Hippocampal formation (tissue), 2 donors: ENCODE data around the gene GP1BA.
A peak's percentile ranks its signal among the peaks of the same experiment; 100 is the strongest.

Experiments used
- DNase-seq, 2 donors: peaks; one replicate each; lab custom pipeline; 2025; lab: John Stamatoyannopoulos, UW

Gene GP1BA

DNA sequence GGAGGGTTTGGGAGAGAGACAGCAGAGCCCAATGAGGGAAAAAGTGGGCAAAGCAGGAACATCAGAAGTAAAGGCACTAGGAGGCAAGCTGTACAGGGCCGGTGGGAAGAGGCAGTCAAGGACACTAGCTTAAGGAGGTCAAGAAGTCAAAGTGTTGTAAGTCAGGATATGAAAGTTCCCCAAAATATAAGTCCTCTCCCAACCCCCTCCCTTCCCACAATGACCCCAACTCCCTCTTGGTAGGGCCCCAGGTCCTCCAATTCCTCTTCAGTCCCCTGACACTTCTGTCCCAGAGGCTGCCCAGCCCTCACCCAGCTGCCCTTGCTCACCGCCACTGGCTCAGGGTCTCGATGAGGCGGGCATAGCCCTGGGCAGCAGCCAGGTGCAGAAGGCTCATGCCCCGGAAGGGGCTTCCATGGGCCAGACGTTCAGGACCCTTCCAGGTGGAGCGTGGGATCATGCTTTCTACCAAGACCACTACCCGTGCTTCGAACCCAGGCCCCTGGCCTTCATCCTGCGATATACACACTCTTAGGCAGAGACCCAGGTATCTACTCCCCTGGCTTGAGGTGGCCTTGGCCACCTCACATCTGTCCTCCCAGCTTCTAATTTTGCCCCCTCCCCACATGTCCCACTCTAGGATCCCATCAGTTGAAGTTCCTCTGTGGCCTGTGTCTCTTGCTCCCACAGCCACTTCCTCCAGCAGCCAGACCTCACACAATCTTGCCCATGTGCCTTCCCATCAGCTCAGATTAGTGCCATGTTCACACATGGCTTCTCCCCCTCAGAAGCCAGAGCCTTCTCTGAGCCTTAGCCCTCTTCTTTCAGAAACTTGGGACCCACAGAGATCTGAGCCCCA is 41.4 kb downstream of the GP1BA start:
- no peak for DNase-seq

DNA sequence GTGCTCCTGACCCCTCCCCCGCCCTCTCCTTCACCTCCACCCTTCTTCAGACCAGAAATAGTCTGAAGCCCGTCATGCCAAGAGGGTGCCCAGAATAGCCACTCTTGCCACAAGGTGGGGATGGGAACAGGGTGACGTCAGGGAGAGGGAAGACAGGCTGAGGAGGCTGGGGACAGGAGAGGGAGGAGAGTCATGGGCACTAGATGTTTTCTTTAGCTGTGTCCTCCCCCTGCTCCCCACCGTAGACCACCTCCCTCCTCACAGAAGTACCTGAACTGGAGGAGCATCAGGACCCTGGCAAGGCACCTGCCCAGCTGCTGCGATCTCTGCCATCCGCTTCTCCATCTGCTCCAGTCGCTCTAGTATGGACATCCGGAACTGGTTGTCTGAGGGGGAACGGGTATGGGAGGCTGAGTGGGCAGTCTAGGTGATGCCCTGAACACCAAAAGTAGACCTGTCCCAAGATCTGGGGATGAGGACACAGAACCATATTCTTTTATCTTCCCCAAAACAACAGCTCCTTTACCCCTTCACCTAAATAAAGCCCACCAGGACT is 42.1 kb downstream of the GP1BA start:
- DNase-seq = no peak

DNA sequence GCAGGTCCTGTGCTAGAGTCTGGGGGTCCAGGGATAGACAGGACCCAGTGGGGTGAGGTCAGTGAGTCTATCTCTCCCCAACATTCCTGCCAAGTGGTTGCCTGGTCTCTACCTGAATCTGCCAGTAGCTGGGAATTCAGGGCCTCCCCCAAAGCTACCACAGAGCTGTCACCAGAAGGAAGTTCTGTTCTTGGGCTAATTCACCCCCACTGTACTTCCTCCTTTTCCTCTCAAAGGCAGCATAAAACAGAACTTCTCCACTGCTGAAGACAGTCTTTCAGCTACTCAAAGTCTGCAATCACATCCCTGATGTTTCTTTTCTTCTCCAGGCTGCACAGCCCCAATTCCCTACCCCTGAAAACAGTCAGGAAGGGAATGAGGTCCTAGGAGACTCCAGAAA is 46.6 kb downstream of the GP1BA start:
- peak in 1 of 2 donors; percentile 17 for DNase-seq

DNA sequence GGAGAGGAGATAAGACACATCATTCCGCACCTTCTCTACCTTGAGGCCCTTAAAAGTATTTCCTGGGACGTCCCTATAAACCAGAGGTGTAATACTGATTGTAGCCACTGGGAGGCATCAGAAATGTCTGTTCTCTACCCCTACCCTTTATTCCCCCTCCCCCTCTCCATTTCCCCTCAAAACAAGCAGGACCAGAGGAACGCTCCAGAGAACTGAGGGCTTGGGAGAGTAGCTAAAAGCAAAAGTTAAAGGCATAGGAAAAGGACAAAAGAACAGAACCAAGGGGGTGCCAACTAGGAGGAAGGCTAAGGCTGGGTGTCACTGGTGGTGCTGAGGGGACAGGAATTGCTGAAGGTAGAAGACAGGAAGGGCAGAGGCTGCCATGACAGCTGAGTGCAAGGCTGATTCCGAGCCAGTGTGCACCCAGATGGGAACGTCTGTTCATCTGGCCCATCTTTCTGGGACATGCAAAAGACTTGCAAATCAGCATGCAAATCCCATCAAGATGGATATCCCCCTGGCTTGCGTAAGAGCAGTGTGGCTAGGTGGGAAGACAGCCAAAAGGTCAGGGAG is 48.7 kb downstream of the GP1BA start:
- DNase-seq = no peak

DNA sequence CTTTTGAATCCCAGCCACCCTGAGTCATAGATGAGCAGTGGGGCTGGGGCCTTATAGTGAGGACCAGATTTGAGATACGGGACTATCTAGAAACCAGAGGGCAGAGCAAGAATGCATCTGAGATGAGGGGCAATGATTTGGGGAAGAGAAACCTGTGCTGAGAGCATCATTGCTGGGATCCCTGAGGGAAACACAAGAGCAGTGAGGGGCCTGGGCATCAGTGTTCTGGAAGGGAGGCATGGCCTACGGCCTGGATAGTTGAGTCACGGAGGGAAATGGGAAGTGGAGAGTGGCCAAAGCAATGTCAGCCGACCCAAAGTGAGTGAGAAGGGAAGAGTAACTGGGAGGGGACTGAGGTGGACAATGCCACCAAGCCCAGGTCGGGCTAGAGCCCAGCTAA is 50.2 kb downstream of the GP1BA start:
- DNase-seq = no peak
